Stimulated activated memory B cell treated with anti-CD40 and anti-IgM and Interleukin-4, amounts not matched to agents 10 μg/mL and 1 μg/mL and 100 μg/mL, for 72 hours (primary cell): Measurements from ENCODE around the gene ATP6V0E2.
A peak's percentile ranks its signal among the peaks of the same experiment; 100 is the strongest.
"Not testable (repeated sequence)": the region's sequence is repeated elsewhere in the genome, so short reads cannot be mapped to it uniquely, and the experiment has no call there.

ENCODE experiments used
- ATAC-seq: fragments of 150-1000 bp; cut with Tn5 transposase; 2 replicates; pipeline ENCODE4 v1.10.0; 2021
- H3K27ac Mint-ChIP-seq: one replicate; pipeline ENCODE4 v1.8.0; 2022; ENCODE audit warnings: mild to moderate bottlenecking, mixed read lengths
- H3K27me3 Mint-ChIP-seq: one replicate; pipeline ENCODE4 v1.8.0; 2022; ENCODE audit warnings: mixed read lengths
- H3K36me3 Mint-ChIP-seq: one replicate; pipeline ENCODE4 v1.8.0; 2022; ENCODE audit warnings: mixed read lengths
- H3K4me1 Mint-ChIP-seq: one replicate; pipeline ENCODE4 v1.8.0; 2022; ENCODE audit warnings: mixed read lengths
- H3K4me3 Mint-ChIP-seq: one replicate; pipeline ENCODE4 v1.8.0; 2022; ENCODE audit warnings: mild to moderate bottlenecking, moderate library complexity, mixed read lengths
- H3K9me3 Mint-ChIP-seq: one replicate; pipeline ENCODE4 v1.8.0; 2022; ENCODE audit warnings: mixed read lengths

ATP6V0E2 gene

GRCh38 chr7:149873074-149873969 lies at the start of gene ATP6V0E2:
Gene ATP6V0E2 (plus strand): TSS chr7:149873969. CDS start chr7:149874066, 97 bp downstream.
- no peaks in the 10 kb centered on the region for H3K36me3 Mint-ChIP-seq

GRCh38 chr7:149824301-149824741 lies 49.4 kb upstream of the ATP6V0E2 start:
- H3K4me1 Mint-ChIP-seq, result no peaks in the 10 kb centered on the region
- no peaks in the 10 kb centered on the region for H3K36me3 Mint-ChIP-seq
- no peak overlapping the region for H3K27ac Mint-ChIP-seq
- H3K4me3 Mint-ChIP-seq, result no peak overlapping the region
- no peak for ATAC-seq
- peaks cover 53% of the 10 kb centered on the region for H3K27me3 Mint-ChIP-seq
- H3K9me3 Mint-ChIP-seq, result no peaks in the 10 kb centered on the region

More at GRCh38 chr7:149873074-149873969, at the start of gene ATP6V0E2:
- H3K27me3 Mint-ChIP-seq, result no peaks in the 10 kb centered on the region
- peak; percentile 97 for ATAC-seq
- no peaks in the 10 kb centered on the region for H3K9me3 Mint-ChIP-seq
- peaks cover 57% of the 10 kb centered on the region for H3K4me1 Mint-ChIP-seq
- peak within 1 kb of the TSS; percentile 80 for H3K4me3 Mint-ChIP-seq
- H3K27ac Mint-ChIP-seq, result peak within 1 kb of the TSS; percentile 75

GRCh38 chr7:149824748-149825566 lies 48.8 kb upstream of the ATP6V0E2 start:
- Mint-ChIP-seq H3K4me1 (no peaks in the 10 kb centered on the region), H3K36me3 (no peaks in the 10 kb centered on the region), H3K27me3 (peaks cover 54% of the 10 kb centered on the region)

GRCh38 chr7:149825567-149826343 lies 48.0 kb upstream of the ATP6V0E2 start:
- Mint-ChIP-seq H3K27me3 (peaks cover 62% of the 10 kb centered on the region), H3K27ac (no peak overlapping the region), H3K9me3 (no peaks in the 10 kb centered on the region), H3K4me1 (no peaks in the 10 kb centered on the region), H3K4me3 (no peak overlapping the region), H3K36me3 (no peaks in the 10 kb centered on the region)
- ATAC-seq, result no peak

More at GRCh38 chr7:149824748-149825566, 48.8 kb upstream of the ATP6V0E2 start:
- H3K27ac Mint-ChIP-seq, result no peak overlapping the region
- no peak for ATAC-seq
- H3K4me3 Mint-ChIP-seq, result no peak overlapping the region
- H3K9me3 Mint-ChIP-seq, result no peaks in the 10 kb centered on the region

- no peaks in the 10 kb centered on the region for H3K9me3 Mint-ChIP-seq
- H3K4me3 Mint-ChIP-seq, result no peak overlapping the region
- H3K36me3 Mint-ChIP-seq, result no peaks in the 10 kb centered on the region
- H3K4me1 Mint-ChIP-seq, result no peaks in the 10 kb centered on the region
- ATAC-seq, result no peak
- H3K27me3 Mint-ChIP-seq, result peaks cover 67% of the 10 kb centered on the region
- no peak overlapping the region for H3K27ac Mint-ChIP-seq
Observed at GRCh38 chr7:149826344-149827088, 47.3 kb upstream of the ATP6V0E2 start.

DNA sequence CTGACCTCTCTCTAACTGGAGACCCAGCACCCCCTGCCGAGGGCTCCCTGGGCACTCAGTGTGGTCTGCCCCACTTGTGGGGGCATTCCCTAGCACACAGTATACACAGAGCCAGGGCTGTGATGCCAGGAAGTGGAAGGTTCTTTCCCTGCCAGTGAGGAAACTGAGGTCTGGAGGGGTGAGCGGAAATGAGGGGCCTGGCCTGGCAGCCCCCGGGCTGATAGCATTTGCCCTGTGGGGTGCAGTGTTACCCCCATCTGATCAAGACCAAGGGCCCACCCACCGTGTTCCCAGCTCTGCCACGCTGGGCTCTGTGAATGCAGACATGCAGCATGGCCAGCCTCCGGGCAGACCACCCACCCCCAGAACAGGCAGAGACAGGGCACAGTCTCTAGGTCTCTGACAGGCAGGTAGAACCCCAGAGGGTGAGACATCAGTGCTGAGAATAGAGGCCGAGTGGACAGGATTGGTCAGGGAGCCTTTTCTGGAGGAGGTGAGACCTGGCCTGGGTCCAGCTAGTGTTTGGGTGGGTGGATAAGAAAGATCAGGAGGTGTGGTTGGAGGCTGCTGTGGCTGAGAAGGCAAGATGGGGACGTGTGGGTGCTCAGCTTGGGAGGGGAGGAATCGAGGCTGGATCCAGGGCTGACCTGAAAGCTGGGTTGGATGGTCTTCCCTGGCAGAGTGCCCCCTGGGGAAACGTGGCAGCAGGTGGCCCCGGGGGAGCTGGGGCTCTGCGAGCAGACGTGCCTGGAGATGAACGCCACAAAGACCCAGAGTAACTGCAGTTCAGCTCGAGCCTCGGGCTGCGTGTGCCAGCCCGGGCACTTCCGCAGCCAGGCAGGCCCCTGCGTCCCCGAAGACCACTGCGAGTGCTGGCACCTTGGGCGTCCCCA lies 46.4 kb upstream of the ATP6V0E2 start:
- H3K4me1 Mint-ChIP-seq, result no peaks in the 10 kb centered on the region
- H3K36me3 Mint-ChIP-seq, result no peaks in the 10 kb centered on the region
- no peak overlapping the region for H3K4me3 Mint-ChIP-seq
- no peak for ATAC-seq
- no peaks in the 10 kb centered on the region for H3K9me3 Mint-ChIP-seq
- H3K27me3 Mint-ChIP-seq, result peaks cover 67% of the 10 kb centered on the region
- H3K27ac Mint-ChIP-seq, result no peak overlapping the region

DNA sequence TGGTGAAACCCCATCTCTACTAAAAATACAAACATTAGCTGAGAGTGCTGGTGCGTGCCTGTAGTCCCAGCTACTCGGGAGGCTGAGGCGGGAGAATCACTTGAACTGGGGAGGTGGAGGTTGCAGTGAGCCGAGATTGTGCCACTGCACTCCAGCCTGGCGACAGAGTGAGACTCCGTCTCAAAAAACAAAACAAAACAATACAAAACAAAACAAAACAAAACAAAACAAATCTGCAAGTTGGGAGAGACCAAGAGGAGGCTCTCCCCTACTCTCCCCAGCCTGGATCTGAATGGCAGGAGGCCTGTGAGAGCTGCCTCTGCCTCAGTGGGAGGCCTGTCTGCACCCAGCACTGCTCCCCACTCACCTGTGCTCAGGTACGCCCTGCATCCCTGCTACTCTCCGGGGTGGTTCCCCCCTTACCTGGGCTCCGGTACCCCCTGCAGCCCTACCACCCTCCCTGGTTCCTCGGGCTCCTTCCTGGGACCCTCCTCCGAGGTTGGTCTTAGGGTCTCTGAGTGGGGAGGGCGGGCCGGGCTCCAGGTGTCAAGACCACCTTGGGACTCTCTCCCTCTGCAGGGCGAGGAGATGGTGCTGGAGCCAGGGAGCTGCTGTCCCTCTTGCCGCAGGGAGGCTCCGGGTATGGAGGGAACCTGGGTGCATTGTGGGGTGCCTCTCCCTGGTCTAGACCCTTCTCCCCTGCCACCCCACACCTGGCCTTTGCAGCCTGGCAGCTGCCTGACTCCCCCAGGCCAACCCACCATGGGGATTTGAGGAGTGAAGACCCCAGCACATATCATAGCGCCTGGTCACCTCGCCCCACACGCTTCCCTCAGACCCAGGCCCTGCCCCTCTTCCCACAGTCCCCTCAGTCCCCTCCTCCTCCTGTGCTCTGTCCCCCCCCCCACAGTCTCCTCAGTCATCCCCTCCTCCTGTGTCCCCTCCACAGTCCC lies 45.1 kb upstream of the ATP6V0E2 start:
- no peaks in the 10 kb centered on the region for H3K9me3 Mint-ChIP-seq
- peaks cover 66% of the 10 kb centered on the region for H3K27me3 Mint-ChIP-seq
- H3K4me3 Mint-ChIP-seq, result no peak overlapping the region
- no peaks in the 10 kb centered on the region for H3K4me1 Mint-ChIP-seq
- no peak overlapping the region for H3K27ac Mint-ChIP-seq
- no peaks in the 10 kb centered on the region for H3K36me3 Mint-ChIP-seq
- ATAC-seq, result no peak

- not testable (repeated sequence) for H3K27ac Mint-ChIP-seq
Observed at GRCh38 chr7:149830527-149830926, 43.2 kb upstream of the ATP6V0E2 start.

DNA sequence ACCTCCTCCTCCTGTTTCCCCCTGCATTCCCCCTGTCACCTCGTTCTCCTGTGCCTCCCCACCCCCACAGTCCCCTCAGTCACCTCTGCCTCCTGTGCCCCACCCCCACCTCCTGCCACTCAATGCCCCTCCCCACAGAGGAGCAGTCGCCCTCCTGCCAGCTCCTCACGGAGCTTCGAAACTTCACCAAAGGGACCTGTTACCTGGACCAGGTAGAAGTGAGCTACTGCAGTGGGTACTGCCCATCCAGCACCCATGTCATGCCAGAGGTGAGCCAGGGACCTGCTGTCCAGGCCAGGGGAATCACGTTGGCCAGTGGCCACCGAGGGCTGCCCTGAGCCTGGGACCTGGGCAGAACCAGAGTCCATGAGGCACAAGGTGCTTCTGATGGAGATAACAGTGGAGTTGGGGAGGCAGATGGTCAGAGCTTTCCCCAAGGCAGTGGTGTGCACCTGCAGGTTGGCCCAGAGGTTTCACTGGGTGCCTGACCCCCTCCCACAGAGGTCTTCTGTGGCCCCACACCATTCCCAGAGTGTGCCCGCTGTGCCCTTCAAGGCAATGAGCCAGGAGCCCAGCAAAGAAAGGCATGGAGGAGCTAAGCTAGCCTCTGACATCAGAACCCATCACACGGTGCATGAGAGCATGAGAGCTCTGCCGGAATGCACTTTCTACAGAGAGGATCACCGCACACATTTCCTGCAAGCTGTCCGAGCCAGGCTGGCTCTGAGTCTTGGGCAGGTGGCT lies 42.6 kb upstream of the ATP6V0E2 start:
- no peak overlapping the region for H3K4me3 Mint-ChIP-seq
- H3K27me3 Mint-ChIP-seq, result peaks cover 68% of the 10 kb centered on the region
- H3K36me3 Mint-ChIP-seq, result no peaks in the 10 kb centered on the region
- no peaks in the 10 kb centered on the region for H3K9me3 Mint-ChIP-seq
- no peaks in the 10 kb centered on the region for H3K4me1 Mint-ChIP-seq
- H3K27ac Mint-ChIP-seq, result no peak overlapping the region
- no peak for ATAC-seq

More at GRCh38 chr7:149830527-149830926, 43.2 kb upstream of the ATP6V0E2 start:
- not testable (repeated sequence) for H3K36me3 Mint-ChIP-seq, H3K4me3 Mint-ChIP-seq, ATAC-seq, H3K9me3 Mint-ChIP-seq, H3K4me1 Mint-ChIP-seq
- H3K27me3 Mint-ChIP-seq, result peaks cover 68% of the 10 kb centered on the region

GRCh38 chr7:149831741-149832219 lies 42.0 kb upstream of the ATP6V0E2 start:
- no peak for ATAC-seq
- Mint-ChIP-seq H3K4me3 (no peak overlapping the region), H3K27me3 (peaks cover 66% of the 10 kb centered on the region), H3K27ac (no peak overlapping the region), H3K9me3 (no peaks in the 10 kb centered on the region), H3K4me1 (no peaks in the 10 kb centered on the region), H3K36me3 (no peaks in the 10 kb centered on the region)

GRCh38 chr7:149832332-149833041 lies 41.3 kb upstream of the ATP6V0E2 start:
- Mint-ChIP-seq H3K4me3 (no peak overlapping the region), H3K9me3 (no peaks in the 10 kb centered on the region), H3K27me3 (peaks cover 59% of the 10 kb centered on the region), H3K27ac (no peak overlapping the region), H3K36me3 (no peaks in the 10 kb centered on the region), H3K4me1 (no peaks in the 10 kb centered on the region)
- no peak for ATAC-seq
